ENCODE results near the gene SAMD7.
A peak's percentile ranks its signal among the peaks of the same experiment; 100 is the strongest.

The SAMD7 gene

DNA sequence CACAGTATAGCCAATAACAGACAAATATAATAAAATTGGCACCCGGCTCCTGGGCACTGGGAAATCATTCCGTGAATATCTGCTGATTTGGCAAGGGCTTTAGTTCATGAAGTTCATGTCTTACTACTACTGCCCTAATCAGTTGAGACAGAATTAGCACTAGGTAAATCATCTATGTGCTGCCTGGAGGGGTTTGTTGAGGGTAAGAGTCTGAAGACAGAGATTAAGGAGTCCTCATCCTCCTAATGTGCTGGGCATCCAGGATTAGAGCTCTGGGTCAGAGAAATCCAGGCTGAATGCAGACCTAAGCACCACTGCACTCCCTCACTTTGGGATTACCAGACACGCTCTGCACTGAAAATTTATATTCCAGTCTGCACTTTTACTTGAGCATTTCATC, 2.0 kb downstream of the SAMD7 start:
- DNase-seq, result no peak

- no peak for DNase-seq
Measured at GRCh38 chr3:169914321-169914720, 2.9 kb downstream of the SAMD7 start.

- no peak for DNase-seq
Measured at GRCh38 chr3:169923189-169923588, 11.8 kb downstream of the SAMD7 start.

DNA sequence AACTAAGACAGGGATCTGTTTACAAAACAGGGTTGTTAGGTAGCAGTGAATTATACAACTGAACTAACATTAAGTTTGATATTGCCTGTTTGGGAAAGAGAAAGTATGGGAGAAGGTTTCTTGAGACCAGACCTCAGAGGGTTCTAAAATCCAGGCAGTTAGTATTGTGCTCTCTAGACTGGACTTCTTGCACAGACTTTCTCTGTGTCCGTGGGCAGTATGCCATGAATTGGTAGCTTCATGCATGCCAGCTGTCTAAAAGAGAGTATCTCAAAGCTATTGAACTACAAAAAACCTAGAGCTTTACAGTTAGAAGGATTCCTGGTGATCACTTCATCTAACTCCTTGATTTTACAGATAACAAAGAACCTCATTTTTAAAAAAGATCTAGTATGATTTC, 12.5 kb downstream of the SAMD7 start:
- DNase-seq, result no peak

GRCh38 chr3:169929830-169930519, 18.6 kb downstream of the SAMD7 start:
- DNase-seq, result no peak

- no peak for DNase-seq
Measured at GRCh38 chr3:169930843-169931242, 19.5 kb downstream of the SAMD7 start.

GRCh38 chr3:169931747-169932520, 20.6 kb downstream of the SAMD7 start:
- no peak for DNase-seq

DNA sequence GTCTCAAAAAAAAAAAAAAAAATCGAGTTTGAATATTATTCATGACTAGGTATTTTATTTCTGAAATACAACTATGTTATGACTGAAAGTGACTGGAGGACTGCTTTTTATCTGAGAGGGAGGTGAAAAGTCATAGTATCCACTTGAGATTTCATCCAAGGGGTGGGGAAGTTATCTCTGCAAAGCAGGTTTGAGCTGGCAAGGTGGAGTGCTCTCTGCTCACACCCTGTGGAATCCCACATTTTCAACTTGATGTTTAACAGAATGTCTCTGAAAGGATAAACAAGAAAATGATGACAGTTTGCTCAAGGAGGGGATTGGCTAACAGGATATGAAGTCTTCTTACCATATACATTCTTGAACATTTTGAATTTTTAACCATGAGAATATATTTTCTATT, 27.9 kb downstream of the SAMD7 start:
- no peak for DNase-seq

DNA sequence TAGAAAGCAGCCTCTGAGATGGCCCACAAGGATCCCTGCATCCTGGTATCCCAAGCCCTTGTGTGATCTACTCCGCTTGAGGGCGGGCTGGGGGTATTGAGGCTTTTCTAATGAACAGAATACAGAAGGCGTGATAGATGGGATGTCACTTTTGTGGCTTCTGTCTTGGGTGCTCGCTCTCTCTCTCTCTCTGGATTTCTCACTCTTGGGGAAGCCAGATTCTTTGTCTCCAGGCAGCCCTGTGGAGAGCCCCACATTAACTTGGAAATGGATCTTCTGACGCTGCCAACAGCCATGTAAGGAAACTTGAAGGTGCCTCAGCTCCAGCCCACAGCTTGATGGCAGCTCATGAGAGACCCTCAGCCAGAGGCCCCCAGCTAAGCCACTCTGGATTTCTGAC, 28.4 kb downstream of the SAMD7 start:
- no peak for DNase-seq

GRCh38 chr3:169940470-169941181, 29.3 kb downstream of the SAMD7 start:
- DNase-seq, result no peak

DNA sequence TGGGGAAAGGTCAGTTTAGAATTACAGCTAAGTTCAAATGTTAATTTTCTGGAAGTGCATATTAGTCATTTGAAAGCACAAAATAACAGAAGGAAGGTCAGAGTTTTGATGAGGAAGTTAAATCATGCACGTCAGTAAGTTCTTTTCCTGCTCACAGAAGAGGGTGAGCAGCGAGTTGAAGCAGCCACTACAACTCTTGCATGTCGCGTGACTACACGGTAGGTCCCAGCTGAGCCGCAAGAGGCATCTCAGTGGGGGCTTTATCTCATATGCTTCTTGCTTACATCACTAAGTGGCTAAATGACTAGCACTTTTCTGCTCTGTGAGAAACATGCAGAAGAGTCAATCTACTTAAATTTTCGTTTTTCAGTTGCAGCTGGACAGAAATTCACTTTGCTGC, 33.9 kb downstream of the SAMD7 start:
- DNase-seq, result no peak

- no peak for DNase-seq
Measured at GRCh38 chr3:169946336-169946735, 35.0 kb downstream of the SAMD7 start.

DNA sequence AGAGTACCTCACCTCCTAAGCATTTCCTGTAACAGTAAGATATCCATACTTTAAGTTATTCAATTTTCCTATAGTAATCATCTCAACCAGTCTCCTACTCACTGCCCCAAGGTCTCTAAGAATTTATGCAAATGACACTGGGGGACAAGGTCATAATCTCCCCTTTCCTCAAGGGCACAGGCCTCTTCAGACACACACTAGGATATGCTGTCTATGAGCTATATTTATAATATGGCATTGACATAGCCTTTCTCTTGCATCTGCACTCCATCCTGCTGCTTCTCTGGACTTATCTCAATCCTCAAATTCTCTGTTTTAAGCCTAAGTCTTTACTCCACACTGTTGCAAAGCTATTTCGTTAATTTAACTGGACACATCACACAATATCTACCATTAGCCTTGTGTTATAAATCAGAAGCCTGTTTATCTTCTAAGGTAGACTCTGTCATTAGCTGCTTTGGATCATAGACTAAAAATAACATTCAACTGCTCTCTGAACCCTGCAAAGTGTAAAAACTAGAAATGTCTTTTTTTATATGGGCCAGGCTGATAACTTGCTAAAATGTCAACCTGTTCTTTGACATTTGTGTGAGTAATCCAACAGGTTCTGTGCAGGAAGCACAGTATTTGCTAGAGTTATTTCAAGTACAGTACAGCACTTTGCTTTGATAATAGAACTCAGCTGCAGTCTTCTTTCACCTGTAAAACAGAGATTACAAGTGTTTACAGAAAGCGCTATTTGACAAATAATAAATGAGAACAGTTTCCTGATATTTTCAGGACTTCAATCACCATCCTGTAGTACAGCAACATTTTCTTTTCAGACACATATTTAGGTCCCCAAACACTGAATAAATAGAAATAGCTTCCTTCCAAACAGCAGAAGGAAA, 37.4 kb downstream of the SAMD7 start:
- no peak for DNase-seq

DNA sequence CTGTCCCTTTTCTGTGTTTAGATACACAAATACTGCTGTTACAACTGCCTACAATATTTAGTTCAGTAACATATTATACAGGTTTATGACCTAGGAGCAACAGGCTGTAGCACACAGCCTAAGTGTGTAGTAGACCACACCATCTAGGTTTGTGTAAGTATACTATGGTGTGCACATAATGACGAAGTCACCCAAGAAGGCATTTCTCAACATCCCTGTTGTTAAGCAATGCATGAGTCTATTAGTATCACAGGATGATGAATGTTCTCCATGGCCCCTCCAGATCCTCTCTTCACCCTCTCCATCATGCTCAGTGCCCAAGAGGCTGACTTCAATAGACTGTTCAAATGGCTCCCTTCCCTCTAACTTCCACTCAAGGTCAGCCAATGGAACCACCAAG, 40.7 kb downstream of the SAMD7 start:
- no peak for DNase-seq

DNA sequence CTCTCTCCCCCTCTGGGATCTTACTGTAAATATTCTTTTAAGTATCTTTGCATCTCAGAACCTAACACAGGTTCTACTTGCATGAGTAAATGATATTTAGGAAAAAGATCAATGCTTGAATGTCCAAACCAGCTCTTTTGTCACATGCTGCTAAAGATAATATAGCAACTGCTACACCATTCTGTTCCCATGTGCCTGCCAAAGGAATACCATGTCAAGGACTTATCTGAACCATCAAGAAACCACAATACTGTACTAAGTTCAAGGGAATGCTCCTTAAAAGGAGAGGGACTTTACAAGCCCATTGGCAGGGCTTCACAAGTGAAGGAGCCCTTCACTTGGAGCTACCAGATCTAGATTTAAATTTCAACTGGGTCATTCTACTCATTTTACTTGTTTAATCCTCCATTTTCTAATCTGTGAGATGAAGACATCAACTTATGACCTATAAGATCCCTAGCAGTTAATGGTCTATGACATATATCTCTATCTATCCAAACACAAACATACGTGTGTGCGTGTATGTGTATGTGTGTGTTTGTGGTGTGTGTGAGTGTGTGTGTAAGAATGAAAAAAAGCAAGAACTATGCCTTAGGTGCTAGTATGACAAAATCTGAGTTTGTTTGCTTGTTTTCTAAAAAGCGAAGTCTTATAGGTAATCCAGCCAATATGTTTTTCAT, 42.2 kb downstream of the SAMD7 start:
- DNase-seq, result no peak

GRCh38 chr3:169954142-169954756, 42.9 kb downstream of the SAMD7 start:
- DNase-seq, result no peak

GRCh38 chr3:169955406-169955805, 44.0 kb downstream of the SAMD7 start:
- DNase-seq, result no peak

GRCh38 chr3:169964176-169964575, 52.8 kb downstream of the SAMD7 start:
- DNase-seq, result no peak

DNA sequence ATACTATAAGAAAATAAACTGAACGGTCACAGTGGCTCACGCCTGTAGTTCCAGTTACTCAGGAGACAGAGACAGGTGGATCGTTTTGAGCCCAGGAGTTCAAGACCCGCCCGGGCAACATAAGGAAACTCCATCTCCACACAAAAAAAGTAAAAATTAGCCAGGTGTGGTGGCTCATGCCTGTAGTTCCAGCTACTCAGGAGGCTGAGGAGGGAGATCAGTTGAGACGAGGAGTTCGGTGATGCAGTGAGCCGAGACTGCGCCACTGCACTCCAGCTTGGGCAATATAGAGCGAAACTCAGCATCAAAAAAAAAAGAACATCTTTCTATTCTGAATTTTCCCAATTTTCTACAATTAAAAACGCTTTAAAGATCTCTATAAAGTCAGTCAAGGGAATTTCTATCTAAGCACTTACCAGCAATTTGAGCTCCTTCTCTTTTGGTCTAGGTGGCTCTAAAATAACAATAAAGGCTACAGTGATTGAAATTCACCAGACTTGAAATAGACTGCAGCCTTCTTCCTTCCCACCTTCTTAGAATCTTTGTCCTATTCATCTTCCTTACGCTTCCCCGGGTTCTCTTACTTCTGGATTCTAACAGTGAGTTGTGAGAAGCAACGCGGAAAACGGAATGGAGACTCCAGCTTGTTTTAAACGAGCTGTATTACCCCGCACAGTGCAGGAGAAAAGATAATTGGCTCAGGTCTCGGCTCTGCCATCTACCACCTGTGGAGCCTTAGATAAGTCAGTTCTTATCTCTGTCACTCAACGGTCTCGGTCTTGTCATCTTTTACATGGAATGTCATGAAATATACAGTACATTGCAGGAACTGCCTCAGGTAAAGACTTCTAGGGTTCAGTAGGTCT, 54.4 kb downstream of the SAMD7 start:
- no peak for DNase-seq

- peak; percentile 85 for DNase-seq
Measured at GRCh38 chr3:169966428-169966950, 55.1 kb downstream of the SAMD7 start, which contains the start of gene SEC62. Gene SEC62 (plus strand): TSS chr3:169966807. CDS start chr3:169966823, 16 bp downstream.

Data from NCI-H526 treated with DMSO at 0.1 percent for 48 hours (cell line).